Thoracic aorta (tissue), 2 donors: ENCODE measurements around the gene TMEM63A. TPM values are rescaled to one million over a fixed set of nuclear protein-coding genes. Genes with fewer than 3 reads are reported as not detected.
"Not testable (repeated sequence)": the region's sequence is repeated elsewhere in the genome, so short reads cannot be mapped to it uniquely, and the experiment has no call there.

ENCODE experiments used
- ATAC-seq: fragments of 150-250 bp; one replicate; pipeline ENCODE4 v1.8.0; 2017; ENCODE audit warnings: low read depth; ENCODE audit not compliant: insufficient number of reproducible peaks, low FRiP score
- DNase-seq: peaks from one replicate; pipeline ENCODE4 v3.0.0-alpha.2; 2020; ENCODE audit warnings: low spot score
- H3K27ac ChIP-seq, 2 donors: fragments of 200-600 bp; sonication (generic); 1 replicate in 1 of 2; 2 replicates in 1 of 2; pipeline ENCODE4 v1.5.1; 2016; ENCODE audit warnings: mild to moderate bottlenecking in 2 of 2, moderate library complexity in 2 of 2
- H3K27me3 ChIP-seq: fragments of 200-600 bp; sonication (generic); replicated peaks from 2 replicates; pipeline ENCODE4 v1.6.0; 2016; ENCODE audit warnings: mild to moderate bottlenecking; ENCODE audit not compliant: insufficient read depth
- H3K36me3 ChIP-seq: fragments of 200-600 bp; sonication (generic); one replicate; pipeline ENCODE4 v1.5.1; 2016
- H3K4me1 ChIP-seq, 2 donors: fragments of 200-600 bp; sonication (generic); 1 replicate in 1 of 2; 2 replicates in 1 of 2; pipeline versions ENCODE4 v1.5.1 to v1.6.0; 2016; ENCODE audit warnings: low read depth in 2 of 2, mild to moderate bottlenecking in 1 of 2; ENCODE audit not compliant: control insufficient read depth in 1 of 2
- H3K4me3 ChIP-seq: fragments of 200-600 bp; sonication (generic); 2 replicates; pipeline ENCODE4 v1.5.1; 2016; ENCODE audit warnings: mild to moderate bottlenecking
- H3K9me3 ChIP-seq: fragments of 200-600 bp; sonication (generic); 2 replicates; pipeline ENCODE4 v1.5.1; 2016
- total RNA-seq, 2 donors: library from RNA; depleted of rRNA; stranded (reverse); fragments of >200 nt; gene quantifications; one replicate each; pipeline versions ENCODE4 v1.1.0 to v1.2.3, GENCODE V29; 2016
- TF ChIP-seq, protein P1 (sequence below): fragments of 200-600 bp; sonication (generic); IDR thresholded peaks from one replicate; pipeline ENCODE4 v1.5.1; 2019; ENCODE audit warnings: antibody characterized with exemption

TMEM63A gene
- total RNA-seq, 2 donors from 2014 or later, result 75.1 to 105 TPM

DNA sequence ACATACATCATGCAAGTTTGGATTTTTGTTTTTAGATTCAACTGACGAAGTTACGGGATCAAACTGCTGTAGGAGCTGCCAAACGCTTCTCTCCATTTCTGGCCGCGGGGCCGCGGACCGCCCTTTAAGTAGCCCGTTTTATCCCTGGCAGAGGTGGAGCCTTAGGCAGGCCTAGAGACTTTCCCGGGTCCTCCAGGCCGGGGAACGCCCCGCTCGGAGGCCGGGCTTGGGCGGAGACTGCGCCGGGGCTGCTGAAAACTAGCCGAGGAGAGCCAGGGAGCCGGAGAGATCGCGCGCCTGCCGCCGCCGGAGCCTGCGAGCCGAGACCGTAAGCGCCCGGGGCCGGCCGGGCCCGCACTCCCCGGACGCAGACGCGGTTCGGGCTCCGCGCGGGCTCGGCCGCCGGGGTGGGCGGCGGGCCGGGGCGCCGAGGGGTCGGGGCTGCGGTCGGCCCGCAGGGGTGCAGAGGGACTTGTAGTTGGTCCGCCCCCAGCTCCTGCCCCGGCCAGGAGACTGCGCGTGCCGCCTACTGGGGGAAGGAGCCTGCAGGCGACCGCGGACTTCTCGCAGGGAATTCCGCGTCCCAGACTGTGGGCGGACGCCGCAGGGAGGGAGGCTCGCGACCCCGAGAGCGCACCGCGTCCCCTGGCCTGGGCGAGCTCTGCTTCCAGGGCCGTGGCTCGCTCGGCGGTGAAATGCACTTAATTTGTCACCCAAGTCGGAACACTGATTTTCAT is 72.2 kb downstream of the TMEM63A start, which contains the start of gene EPHX1:
Gene EPHX1 (plus strand): TSS at position 283 of the 737 bp plus-strand sequence. CDS start 18,606 bp downstream, outside the sequence.
- peaks cover 22 to 46% of the 10 kb centered on the region in 2 donors for H3K4me1 ChIP-seq
- ATAC-seq, result peak; percentile 56
- TF ChIP-seq, protein P1, sequence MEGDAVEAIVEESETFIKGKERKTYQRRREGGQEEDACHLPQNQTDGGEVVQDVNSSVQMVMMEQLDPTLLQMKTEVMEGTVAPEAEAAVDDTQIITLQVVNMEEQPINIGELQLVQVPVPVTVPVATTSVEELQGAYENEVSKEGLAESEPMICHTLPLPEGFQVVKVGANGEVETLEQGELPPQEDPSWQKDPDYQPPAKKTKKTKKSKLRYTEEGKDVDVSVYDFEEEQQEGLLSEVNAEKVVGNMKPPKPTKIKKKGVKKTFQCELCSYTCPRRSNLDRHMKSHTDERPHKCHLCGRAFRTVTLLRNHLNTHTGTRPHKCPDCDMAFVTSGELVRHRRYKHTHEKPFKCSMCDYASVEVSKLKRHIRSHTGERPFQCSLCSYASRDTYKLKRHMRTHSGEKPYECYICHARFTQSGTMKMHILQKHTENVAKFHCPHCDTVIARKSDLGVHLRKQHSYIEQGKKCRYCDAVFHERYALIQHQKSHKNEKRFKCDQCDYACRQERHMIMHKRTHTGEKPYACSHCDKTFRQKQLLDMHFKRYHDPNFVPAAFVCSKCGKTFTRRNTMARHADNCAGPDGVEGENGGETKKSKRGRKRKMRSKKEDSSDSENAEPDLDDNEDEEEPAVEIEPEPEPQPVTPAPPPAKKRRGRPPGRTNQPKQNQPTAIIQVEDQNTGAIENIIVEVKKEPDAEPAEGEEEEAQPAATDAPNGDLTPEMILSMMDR, result peak; percentile 42

DNA sequence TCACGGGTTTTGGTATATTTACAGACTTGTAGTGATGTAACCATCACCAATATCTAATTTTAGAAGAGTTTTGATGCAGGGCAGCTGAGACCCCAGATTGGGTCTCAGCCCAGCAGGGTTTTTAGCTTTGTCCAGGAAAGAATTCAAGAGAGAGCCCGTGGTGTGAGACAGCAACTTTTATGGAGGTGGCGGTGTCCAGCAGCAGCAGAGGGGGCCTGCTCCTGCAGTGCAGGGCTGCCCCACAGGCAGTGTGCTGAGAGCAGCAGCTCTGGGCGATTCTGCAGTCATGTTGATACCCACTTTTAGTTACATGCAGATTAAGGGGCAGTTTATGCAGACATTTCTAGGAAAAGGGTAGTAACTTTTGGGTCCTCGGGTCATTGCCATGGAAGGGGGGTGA is 74.0 kb downstream of the TMEM63A start:
- no peaks in the 10 kb centered on the region for H3K36me3 ChIP-seq
- TF ChIP-seq, protein P1, result no peak
- no peak for ATAC-seq

More for the DNA sequence above, 72.2 kb downstream of the TMEM63A start, which contains the start of gene EPHX1:
- peak within 1 kb of the TSS; percentile 91 for H3K4me3 ChIP-seq
- peak; percentile 62 for DNase-seq
- H3K27ac ChIP-seq, result peak within 1 kb of the TSS; percentile 59 to 68
- no peaks in the 10 kb centered on the region for H3K27me3 ChIP-seq
- no peaks in the 10 kb centered on the region for H3K9me3 ChIP-seq
- H3K36me3 ChIP-seq, result no peaks in the 10 kb centered on the region

DNA sequence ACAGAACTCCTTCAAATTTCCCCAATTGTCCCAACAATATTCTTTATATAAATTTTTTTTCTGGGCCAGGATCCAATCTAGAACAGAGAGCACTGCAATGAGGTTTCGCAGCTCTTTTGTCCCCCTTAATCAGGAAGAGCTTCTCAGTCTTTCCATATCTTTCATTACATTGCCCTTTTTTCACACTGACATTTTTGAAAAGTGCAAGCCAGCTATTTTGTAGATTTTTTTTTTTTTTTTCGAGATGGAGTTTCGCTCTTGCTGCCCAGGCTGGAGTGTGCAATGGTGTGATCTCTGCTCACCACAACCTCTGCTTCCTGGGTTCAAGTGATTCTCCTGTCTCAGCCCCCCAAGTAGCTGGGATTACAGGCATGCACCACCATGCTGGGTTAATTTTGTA is 75.4 kb downstream of the TMEM63A start:
- H3K36me3 ChIP-seq, H3K27me3 ChIP-seq, H3K4me3 ChIP-seq, DNase-seq, H3K27ac ChIP-seq, ATAC-seq, H3K9me3 ChIP-seq: not testable (repeated sequence)
- peaks cover 0 to 13% of the 10 kb centered on the region in 2 donors for H3K4me1 ChIP-seq

More for the DNA sequence above, 74.0 kb downstream of the TMEM63A start:
- Histone ChIP-seq H3K4me1 (peaks cover 9 to 27% of the 10 kb centered on the region in 2 donors), H3K27me3 (no peaks in the 10 kb centered on the region), H3K9me3 (no peaks in the 10 kb centered on the region), H3K4me3 (no peak overlapping the region), H3K27ac (no peak overlapping the region)
- no peak for DNase-seq

DNA sequence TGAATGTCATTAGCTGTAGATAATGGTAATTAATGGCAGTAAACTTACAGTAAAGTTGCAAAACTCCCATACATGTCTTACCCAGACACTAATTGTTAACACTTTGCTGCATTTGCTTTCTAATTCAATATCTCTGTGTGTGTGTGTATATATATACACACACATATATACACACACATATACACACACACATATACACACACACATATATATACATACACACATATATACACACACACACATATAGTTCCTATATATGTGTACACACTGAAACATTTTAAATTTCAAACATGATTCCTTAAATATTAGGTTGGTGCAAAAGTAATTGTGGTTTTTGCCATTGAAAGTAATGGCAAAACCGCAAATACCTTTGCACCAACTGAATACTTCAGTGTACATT is 75.9 kb downstream of the TMEM63A start:
- ATAC-seq, result no peak

DNA sequence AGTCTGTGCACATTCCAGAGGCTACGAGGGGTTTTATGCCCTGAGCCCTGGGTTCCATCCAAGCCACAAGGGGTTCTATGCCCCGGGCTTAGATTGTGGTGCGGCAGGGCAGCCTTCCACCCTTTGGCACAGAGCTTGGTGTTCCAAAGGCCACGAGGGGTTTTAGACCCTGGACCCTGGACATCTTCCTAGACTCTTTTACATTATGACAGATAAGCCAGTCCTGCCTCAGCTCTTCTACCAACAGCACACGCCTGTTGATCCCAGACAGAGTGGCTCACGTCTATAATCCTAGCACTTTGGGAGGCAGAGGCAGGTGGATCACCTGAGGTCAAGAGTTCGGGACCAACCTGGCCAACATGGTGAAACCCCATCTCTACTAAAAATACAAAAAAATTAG is 81.0 kb downstream of the TMEM63A start:
- H3K9me3 ChIP-seq, ATAC-seq, H3K4me3 ChIP-seq, H3K27ac ChIP-seq, H3K4me1 ChIP-seq, H3K27me3 ChIP-seq, H3K36me3 ChIP-seq, DNase-seq: not testable (repeated sequence)

More for the DNA sequence above, 75.9 kb downstream of the TMEM63A start:
- Histone ChIP-seq H3K27me3 (no peaks in the 10 kb centered on the region), H3K27ac (no peak overlapping the region), H3K4me3 (no peak overlapping the region), H3K9me3 (no peaks in the 10 kb centered on the region), H3K36me3 (no peaks in the 10 kb centered on the region), H3K4me1 (peaks cover 0 to 8% of the 10 kb centered on the region in 2 donors)
- TF ChIP-seq, protein P1, result no peak
- DNase-seq, result no peak

DNA sequence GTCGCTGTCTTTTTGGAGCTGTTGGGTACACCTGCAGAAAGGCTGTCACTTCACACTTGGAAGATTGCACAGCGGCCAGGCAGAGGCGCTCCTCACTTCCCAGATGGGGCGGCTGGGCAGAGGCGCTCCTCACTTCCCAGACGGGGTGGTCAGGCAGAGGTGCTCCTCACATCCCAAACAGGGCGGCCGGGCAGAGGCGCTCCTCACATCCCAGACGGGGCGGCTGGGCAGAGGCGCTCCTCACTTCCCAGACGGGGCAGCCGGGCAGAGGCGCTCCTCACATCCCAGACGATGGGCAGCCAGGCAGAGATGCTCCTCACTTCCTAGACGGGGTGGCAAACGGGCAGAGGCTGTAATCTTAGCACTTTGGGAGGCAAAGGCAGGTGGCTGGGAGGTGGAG is 86.1 kb downstream of the TMEM63A start:
- not testable (repeated sequence) for H3K4me1 ChIP-seq, DNase-seq, H3K27me3 ChIP-seq, H3K36me3 ChIP-seq, ATAC-seq, H3K9me3 ChIP-seq, H3K4me3 ChIP-seq, H3K27ac ChIP-seq

Other genes starting within 250 kb of the TMEM63A start
- gene ENAH, start 229.3 kb downstream of the TMEM63A start, total RNA-seq, result 100 to 1,000 TPM; 111 to 119 TPM
- gene SRP9, start 104.6 kb downstream of the TMEM63A start, total RNA-seq, result 100 to 1,000 TPM; 130 to 131 TPM
- gene EPHX1, start 72.3 kb downstream of the TMEM63A start, total RNA-seq, result 10 to 100 TPM; 58.9 to 77.6 TPM
- gene LEFTY1, start 6.8 kb upstream of the TMEM63A start, total RNA-seq, result not detected
- gene PYCR2, start 41.9 kb upstream of the TMEM63A start, total RNA-seq, result 10 to 100 TPM; 46.6 to 50.2 TPM
- 1 to 10 TPM; 6.2 to 9.4 TPM for gene LEFTY2, start 58.8 kb upstream of the TMEM63A start, total RNA-seq
- 10 to 100 TPM; 19.1 to 33.2 TPM for gene SDE2, start 117.0 kb upstream of the TMEM63A start, total RNA-seq
- gene H3-3A, start 180.3 kb upstream of the TMEM63A start, total RNA-seq, result 100 to 1,000 TPM; 226 to 258 TPM